Uterus (tissue), 4 donors: Measurements from ENCODE around the gene IGFN1. TPM values are rescaled to one million over a fixed set of nuclear protein-coding genes. Genes with fewer than 3 reads are reported as not detected.
"Not testable (repeated sequence)": the region's sequence is repeated elsewhere in the genome, so short reads cannot be mapped to it uniquely, and the experiment has no call there.

ENCODE experiments used
- DNase-seq, 2 donors: peaks; one replicate each; pipeline ENCODE4 v3.0.0-alpha.2; 2019 to 2020
- H3K27ac ChIP-seq, 2 donors: fragments of 200-600 bp; sonication (generic); 1 replicate in 1 of 2; 2 replicates in 1 of 2; pipeline ENCODE4 v1.5.1; 2016 to 2018
- H3K27me3 ChIP-seq, 2 donors: fragments of 200-600 bp; sonication (generic); one replicate each; pipeline ENCODE4 v1.5.1; 2018 to 2019; ENCODE audit warnings: control low read depth in 1 of 2
- H3K36me3 ChIP-seq, 2 donors: fragments of 200-600 bp; sonication (generic); one replicate each; pipeline ENCODE4 v1.5.1; 2019; ENCODE audit warnings: control low read depth in 1 of 2
- H3K4me1 ChIP-seq, 2 donors: fragments of 200-600 bp; sonication (generic); one replicate each; pipeline ENCODE4 v1.5.1; 2018 to 2019; ENCODE audit warnings: control low read depth in 1 of 2
- H3K4me3 ChIP-seq, 2 donors: fragments of 200-600 bp; sonication (generic); 1 replicate in 1 of 2; 2 replicates in 1 of 2; pipeline ENCODE4 v1.5.1; 2018 to 2019; ENCODE audit warnings: mild to moderate bottlenecking in 1 of 2
- H3K9me3 ChIP-seq, 2 donors: fragments of 200-600 bp; sonication (generic); one replicate each; pipeline ENCODE4 v1.5.1; 2019; ENCODE audit warnings: control low read depth in 1 of 2
- POLR2A ChIP-seq, 2 donors: fragments of 450-650 bp; IDR thresholded peaks; one replicate each; pipeline ENCODE4 v1.6.1; 2016; ENCODE audit warnings: antibody characterized with exemption in 2 of 2, mild to moderate bottlenecking in 1 of 2, moderate library complexity in 1 of 2
- intact Hi-C: fragments of 100-400 bp; cut with DNase I; formaldehyde crosslinking; loops from one replicate; pipeline ENCODE4 v1.15.1; 2023; ENCODE audit warnings: low total_unique reads
- total RNA-seq, 4 donors: library from RNA; depleted of rRNA in 3 of 4; stranded (reverse); fragments of >200 nt in 3 of 4; gene quantifications; one replicate each; pipeline versions ENCODE4 v1.1.0 to v1.2.4, GENCODE V29; 2014 to 2023
- TF ChIP-seq, protein P1 (sequence below), 4 experiments: fragments of 200-600 bp in 2 of 4; fragments of 450-650 bp in 2 of 4; sonication (generic) in 2 of 4; IDR thresholded peaks; one replicate each; pipeline ENCODE4 v1.5.1; 2016 to 2019; ENCODE audit warnings: antibody characterized with exemption in 4 of 4, mild to moderate bottlenecking in 2 of 4, moderate library complexity in 1 of 4
- donor health status: DM: yes; HTN: yes; CAD: no.

Gene IGFN1
- total RNA-seq, 4 donors from 2014 or later, result 0.51 to 5.4 (median 2.1) TPM; not detected in 1

DNA sequence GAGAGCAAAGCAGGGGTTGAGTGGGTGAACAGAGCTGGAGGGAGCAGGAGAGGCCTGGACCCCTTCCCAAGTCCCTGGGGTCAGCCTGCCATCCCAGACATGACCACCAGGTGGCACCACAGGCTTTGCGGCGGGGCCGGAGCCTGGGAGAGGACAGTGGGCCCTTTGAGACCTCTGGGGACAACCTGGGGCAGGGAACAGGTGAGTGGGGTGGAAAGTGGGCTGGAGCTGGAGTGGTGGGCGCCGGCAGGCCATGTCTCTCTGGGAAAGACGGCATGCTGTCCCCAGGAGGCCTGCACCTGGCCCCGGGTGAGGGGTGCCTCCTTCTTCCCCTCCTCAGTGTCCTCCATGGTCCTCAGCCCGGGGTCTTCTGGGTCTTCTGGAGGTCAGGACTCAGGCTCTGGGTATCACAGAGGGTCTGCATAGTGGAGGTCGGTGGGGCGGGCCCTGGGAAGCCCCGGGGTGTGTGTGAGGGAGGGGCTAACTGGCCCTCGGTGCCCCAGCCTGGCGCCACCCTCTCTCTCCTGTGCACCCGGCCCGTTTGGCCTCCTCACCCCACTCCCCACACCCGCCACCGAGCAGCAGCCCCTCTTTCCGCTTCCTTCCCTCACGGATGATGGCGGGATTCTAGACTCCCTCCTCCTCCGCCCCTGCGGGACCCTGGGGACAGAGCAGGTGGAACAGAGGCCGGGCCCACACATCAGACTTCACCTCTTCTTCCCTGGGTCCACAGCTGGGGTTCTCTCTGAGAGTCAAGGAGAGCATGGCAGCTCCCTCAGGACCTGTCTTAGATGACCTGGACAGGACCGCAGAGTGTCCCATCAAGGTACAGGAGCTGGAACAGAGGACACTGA, 64.2 kb downstream of the IGFN1 start:
- Histone ChIP-seq H3K36me3 (no peaks in the 10 kb centered on the region), H3K4me1 (no peaks in the 10 kb centered on the region), H3K4me3 (no peak overlapping the region), H3K27ac (no peak overlapping the region), H3K27me3 (no peaks in the 10 kb centered on the region), H3K9me3 (no peaks in the 10 kb centered on the region)
- peak in 1 of 2 donors; percentile 52 for DNase-seq
- TF ChIP-seq, protein P1, sequence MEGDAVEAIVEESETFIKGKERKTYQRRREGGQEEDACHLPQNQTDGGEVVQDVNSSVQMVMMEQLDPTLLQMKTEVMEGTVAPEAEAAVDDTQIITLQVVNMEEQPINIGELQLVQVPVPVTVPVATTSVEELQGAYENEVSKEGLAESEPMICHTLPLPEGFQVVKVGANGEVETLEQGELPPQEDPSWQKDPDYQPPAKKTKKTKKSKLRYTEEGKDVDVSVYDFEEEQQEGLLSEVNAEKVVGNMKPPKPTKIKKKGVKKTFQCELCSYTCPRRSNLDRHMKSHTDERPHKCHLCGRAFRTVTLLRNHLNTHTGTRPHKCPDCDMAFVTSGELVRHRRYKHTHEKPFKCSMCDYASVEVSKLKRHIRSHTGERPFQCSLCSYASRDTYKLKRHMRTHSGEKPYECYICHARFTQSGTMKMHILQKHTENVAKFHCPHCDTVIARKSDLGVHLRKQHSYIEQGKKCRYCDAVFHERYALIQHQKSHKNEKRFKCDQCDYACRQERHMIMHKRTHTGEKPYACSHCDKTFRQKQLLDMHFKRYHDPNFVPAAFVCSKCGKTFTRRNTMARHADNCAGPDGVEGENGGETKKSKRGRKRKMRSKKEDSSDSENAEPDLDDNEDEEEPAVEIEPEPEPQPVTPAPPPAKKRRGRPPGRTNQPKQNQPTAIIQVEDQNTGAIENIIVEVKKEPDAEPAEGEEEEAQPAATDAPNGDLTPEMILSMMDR (IDR thresholded peaks at IDR 0.05), result peak; percentile 86 to 94 (median 90)
- no peak for TF ChIP-seq POLR2A (IDR thresholded peaks at IDR 0.05)
- intact Hi-C loops, result loop anchor here (10.0 kb wide), 1 partner anchor 110 kb away; no protein-coding TSS in a partner anchor

DNA sequence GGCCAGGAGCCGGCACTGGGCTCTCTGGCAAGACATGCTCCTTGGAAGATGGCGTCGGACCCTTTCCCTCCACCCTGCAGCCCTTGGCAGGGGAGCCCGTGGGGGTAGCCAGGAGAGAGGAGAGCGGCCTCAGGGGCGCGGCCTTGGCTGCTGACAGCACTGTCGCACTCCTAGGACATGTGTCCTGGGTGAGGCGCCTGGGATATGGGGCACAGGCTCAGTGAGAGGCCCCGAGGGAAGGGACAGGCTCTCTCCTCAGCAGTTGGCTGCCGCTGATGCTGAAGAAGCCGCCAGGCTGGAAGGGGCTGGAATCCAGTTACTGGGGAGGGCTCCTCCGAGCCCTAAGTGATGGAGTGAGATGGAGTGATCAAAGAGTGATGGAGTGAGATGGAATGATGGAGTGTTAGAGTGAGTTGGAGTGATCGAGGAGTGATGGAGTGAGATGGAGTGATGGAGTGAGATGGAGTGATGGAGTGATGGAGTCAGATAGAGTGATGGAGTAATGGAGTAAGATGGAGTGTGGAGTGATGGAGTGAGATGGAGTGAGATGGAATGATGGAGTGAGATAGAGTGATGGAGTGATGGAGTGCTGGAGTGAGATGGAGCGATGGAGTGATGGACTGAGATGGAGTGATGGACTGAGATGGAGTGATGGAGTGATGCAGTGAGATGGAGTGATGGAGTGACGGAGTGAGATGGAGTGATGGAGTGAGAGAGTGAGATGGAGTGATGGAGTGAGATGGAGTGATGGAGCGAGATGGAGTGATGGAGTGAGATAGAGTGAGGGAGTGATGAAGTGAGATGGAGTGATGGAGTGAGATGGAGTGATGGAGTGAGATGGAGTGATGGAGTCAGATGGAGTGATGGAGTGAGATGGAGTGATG, 65.1 kb downstream of the IGFN1 start:
- H3K4me1 ChIP-seq, result no peaks in the 10 kb centered on the region
- no peak overlapping the region for H3K27ac ChIP-seq
- DNase-seq, result no peak
- H3K36me3 ChIP-seq, result no peaks in the 10 kb centered on the region
- intact Hi-C loops, result loop anchor here (10.0 kb wide), 1 partner anchor 109 kb away; no protein-coding TSS in a partner anchor
- no peak overlapping the region for H3K4me3 ChIP-seq
- TF ChIP-seq, protein P1 (IDR thresholded peaks at IDR 0.05), result no peak
- no peak for TF ChIP-seq POLR2A (IDR thresholded peaks at IDR 0.05)
- no peaks in the 10 kb centered on the region for H3K9me3 ChIP-seq
- H3K27me3 ChIP-seq, result no peaks in the 10 kb centered on the region

DNA sequence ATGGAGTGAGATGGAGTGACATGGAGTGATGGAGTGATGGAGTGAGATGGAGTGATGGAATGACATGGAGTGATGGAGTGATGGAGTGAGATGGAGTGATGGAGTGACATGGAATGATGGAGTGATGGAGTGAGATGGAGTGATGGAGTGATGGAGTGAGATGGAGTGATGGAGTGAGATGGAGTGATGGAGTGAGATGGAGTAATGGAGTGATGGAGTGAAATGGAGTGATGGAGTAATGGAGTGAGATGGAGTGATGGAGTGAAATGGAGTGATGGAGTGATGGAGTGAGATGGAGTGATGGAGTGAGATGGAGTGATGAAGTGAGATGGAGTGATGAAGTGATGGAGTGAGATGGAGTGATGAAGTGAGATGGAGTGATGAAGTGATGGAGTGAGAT, 67.5 kb downstream of the IGFN1 start:
- not testable (repeated sequence) for H3K36me3 ChIP-seq, H3K9me3 ChIP-seq, H3K4me3 ChIP-seq, DNase-seq, H3K4me1 ChIP-seq, H3K27ac ChIP-seq, H3K27me3 ChIP-seq
- intact Hi-C loops, result loop anchor here (10.0 kb wide), 1 partner anchor 107 kb away; no protein-coding TSS in a partner anchor

DNA sequence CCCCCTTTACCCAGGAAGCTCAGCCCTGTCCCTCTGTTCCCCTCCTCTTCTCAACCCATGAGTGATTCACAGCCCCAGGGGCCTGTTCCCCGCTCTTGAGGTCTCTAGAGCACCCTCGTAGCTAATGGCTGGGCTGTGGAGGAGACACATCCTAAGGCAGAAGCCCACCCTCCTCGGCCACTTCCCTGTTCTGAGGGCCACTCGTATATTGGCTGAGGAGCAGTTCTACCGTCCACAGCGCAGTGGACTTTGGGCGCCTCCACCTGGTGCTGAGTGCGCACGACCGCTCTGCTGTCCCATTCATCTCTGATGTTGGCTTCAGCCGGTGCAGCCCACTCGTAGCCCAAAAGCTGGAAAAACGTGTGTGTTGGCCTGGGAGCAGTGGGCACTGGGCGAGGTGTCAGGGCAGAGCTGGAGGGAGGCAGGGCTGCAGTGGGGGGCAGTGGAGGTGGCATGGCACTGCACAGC, 68.2 kb downstream of the IGFN1 start:
- intact Hi-C loops, result loop anchor here (10.0 kb wide), 1 partner anchor 106 kb away; no protein-coding TSS in a partner anchor
- no peaks in the 10 kb centered on the region for H3K36me3 ChIP-seq
- no peaks in the 10 kb centered on the region for H3K9me3 ChIP-seq
- no peaks in the 10 kb centered on the region for H3K4me1 ChIP-seq
- no peak for TF ChIP-seq POLR2A (IDR thresholded peaks at IDR 0.05)
- TF ChIP-seq, protein P1 (IDR thresholded peaks at IDR 0.05), result no peak
- H3K4me3 ChIP-seq, result no peak overlapping the region
- H3K27ac ChIP-seq, result no peak overlapping the region
- H3K27me3 ChIP-seq, result no peaks in the 10 kb centered on the region
- no peak for DNase-seq

DNA sequence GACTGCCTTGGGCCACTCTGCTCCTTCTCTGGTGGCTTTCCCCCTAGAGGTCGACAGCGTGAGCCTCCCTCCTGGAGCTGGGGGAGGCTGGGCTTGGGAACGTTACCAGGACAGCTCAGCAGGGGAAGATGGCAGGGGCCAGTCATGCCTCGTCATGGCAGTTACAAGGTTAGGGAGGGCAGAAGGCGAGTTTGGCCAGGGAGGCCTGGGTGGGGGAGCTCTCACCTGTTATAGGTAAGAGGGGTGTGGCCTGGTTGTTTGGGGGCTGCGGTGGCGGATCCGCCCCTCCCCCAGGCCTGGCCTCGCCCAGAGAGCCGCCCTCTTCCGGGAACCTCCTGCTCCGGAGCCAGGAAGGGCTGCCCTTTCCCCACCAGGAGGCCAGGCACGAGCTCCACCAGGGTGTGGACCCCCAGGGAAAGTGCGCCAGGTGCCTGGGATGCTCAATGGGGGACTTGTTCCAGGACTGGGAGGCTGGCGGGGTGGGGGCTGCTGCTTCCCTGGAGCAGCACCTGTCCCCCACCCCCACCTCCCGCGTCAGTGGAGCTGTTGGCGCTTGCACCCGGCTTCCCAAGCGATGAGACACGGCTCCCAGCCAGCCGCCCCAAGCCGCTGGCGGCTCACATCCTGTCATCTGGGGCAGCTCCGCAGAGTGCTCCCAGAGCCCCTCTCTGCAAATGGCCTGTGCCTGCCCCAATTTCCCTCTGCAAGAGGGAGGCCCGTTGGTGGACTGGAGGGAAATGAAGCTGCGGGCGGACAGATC, 69.0 kb downstream of the IGFN1 start:
- intact Hi-C loops, result loop anchor here (10.0 kb wide), 1 partner anchor 105 kb away; no protein-coding TSS in a partner anchor
- H3K27ac ChIP-seq, result no peak overlapping the region
- no peaks in the 10 kb centered on the region for H3K4me1 ChIP-seq
- TF ChIP-seq, protein P1 (IDR thresholded peaks at IDR 0.05), result no peak
- H3K9me3 ChIP-seq, result no peaks in the 10 kb centered on the region
- no peaks in the 10 kb centered on the region for H3K36me3 ChIP-seq
- H3K4me3 ChIP-seq, result no peak overlapping the region
- DNase-seq, result no peak
- H3K27me3 ChIP-seq, result no peaks in the 10 kb centered on the region
